ENCODE measurements around the gene FKBP1B. TPM values are rescaled to one million over a fixed set of nuclear protein-coding genes. Genes with fewer than 3 reads are reported as not detected.

The FKBP1B gene
- total and polyA plus RNA-seq, 2 donors (not counting 3 experiments of a cell fraction or from before 2014, with no cell fraction given), result 12.9 to 40.2 TPM

- peak within 1 kb of the TSS; percentile 66 for H3K27ac ChIP-seq (ENCODE audit: insufficient read depth, low read depth, low read length)
- peak; percentile 29 for TF ChIP-seq MAX (IDR thresholded peaks at IDR 0.05; ENCODE audit: insufficient read depth, insufficient read length)
- TF ChIP-seq POLR2AphosphoS5 (IDR thresholded peaks at IDR 0.05; ENCODE audit: insufficient read depth, low read depth, low read length), result no peak
- peak; percentile 92 to 99 for TF ChIP-seq CTCF (IDR thresholded peaks at IDR 0.05; ENCODE audit: extremely low read depth in 1 of 2, insufficient read depth in 1 of 2, low read depth in 1 of 2, low read length in 2 of 2)
- TF ChIP-seq MYC (IDR thresholded peaks at IDR 0.05; ENCODE audit: low read depth, low read length), result no peak
- no peak for TF ChIP-seq GATA2 (IDR thresholded peaks at IDR 0.05; ENCODE audit: insufficient read depth, insufficient read length, low read depth, low read length)
- TF ChIP-seq POLR2A (IDR thresholded peaks at IDR 0.05; ENCODE audit: low read depth, low read length), result peak; percentile 96
- TF ChIP-seq EZH2 (IDR thresholded peaks at IDR 0.05; ENCODE audit: borderline replicate concordance, low read depth, low read length, severe bottlenecking), result no peak
- TF ChIP-seq FOS (IDR thresholded peaks at IDR 0.05; ENCODE audit: borderline replicate concordance, insufficient read depth, low read length), result no peak
- no peak for TF ChIP-seq JUN (IDR thresholded peaks at IDR 0.05; ENCODE audit: borderline replicate concordance, insufficient read depth, insufficient read length, low read depth)
- H3K9me1 ChIP-seq (replicated peaks; ENCODE audit: control insufficient read depth, extremely low read depth, insufficient read depth, low read length), result no peaks in the 10 kb centered on the region
- H3K4me3 ChIP-seq (replicated peaks in 1 of 3; ENCODE audit: insufficient read depth in 1 of 3, low read depth in 1 of 3, low read length in 3 of 3), result peak within 1 kb of the TSS; percentile 53 to 85 (median 73)
- H3K36me3 ChIP-seq (ENCODE audit: control insufficient read depth in 2 of 2, extremely low read depth in 1 of 2, insufficient read depth in 2 of 2, low read length in 2 of 2), result peaks cover 7 to 9% of the 10 kb centered on the region in 2 experiments
- peaks cover 6% of the 10 kb centered on the region for H3K79me2 ChIP-seq (ENCODE audit: control insufficient read depth, insufficient read depth, low read length)
- H4K20me1 ChIP-seq (replicated peaks; ENCODE audit: control insufficient read depth, extremely low read depth, insufficient read depth, low read length), result no peaks in the 10 kb centered on the region
- DNase-seq (ENCODE audit: low read depth, low spot score) (peak; percentile 93), FAIRE-seq (peak; percentile 96)
- H3K9ac ChIP-seq (replicated peaks; ENCODE audit: extremely low read depth, insufficient read depth, low read length), result peak within 1 kb of the TSS; percentile 84
- H3K4me1 ChIP-seq (ENCODE audit: control insufficient read depth, extremely low read depth, insufficient read depth, low read length), result peaks cover 16% of the 10 kb centered on the region
- POLR2A ChIA-PET, result interaction anchor here (1.1 to 1.4 kb wide), 6 partner anchors 9 to 260 kb away, joined by 3 to 13 read pairs (median 6); partner anchors contain the start of genes ATAD2B, SF3B6 and WDCP
- intact Hi-C loops (cut with micrococcal nuclease), result loop anchor here (1.0 to 5.0 kb wide), 10 partner anchors 8 to 298 kb away; partner anchors contain the start of genes ATAD2B, FAM228B, PFN4 and SF3B6
- no peaks in the 10 kb centered on the region for H3K27me3 ChIP-seq (ENCODE audit: control insufficient read depth in 2 of 2, insufficient read depth in 2 of 2, low read length in 2 of 2)
- no TSS peak for BruUV-seq (replicated peaks)
- no peaks in the 10 kb centered on the region for H3K9me3 ChIP-seq (replicated peaks; ENCODE audit: control insufficient read depth, insufficient read depth, low read length)
- H2AFZ ChIP-seq (ENCODE audit: low read depth, low read length), result peak within 1 kb of the TSS; percentile 96
- peak within 1 kb of the TSS; percentile 95 for H3K4me2 ChIP-seq (ENCODE audit: insufficient read depth, low read length)
- CTCF ChIA-PET, result interaction anchor here (0.6 to 3.5 kb wide), 39 partner anchors 8 to 743 kb away, joined by 3 to 68 read pairs (median 5); partner anchors contain the start of genes ATAD2B, FAM228B, FKBP1B and PFN4
- dilution Hi-C loops (cut with MboI; ENCODE audit: extremely low pct_ligation_motif_present, low sequenced_read_pairs), result no loop called here
These were observed 35.1 kb downstream of the FKBP1B start, which contains the start of gene TP53I3 for GRCh38 chr2:24084386-24085199. Gene TP53I3, minus strand, starts transcription at chr2:24084834. Its CDS starts 508 bp downstream, at chr2:24084326.
